MV-4-11 (cell line): ENCODE results near the gene CAMP.
"Not testable (repeated sequence)": the region's sequence is repeated elsewhere in the genome, so short reads cannot be mapped to it uniquely, and the experiment has no call there.

Experiments used
- DNase-seq: peaks from one replicate; lab custom pipeline; 2025; lab: John Stamatoyannopoulos, UW

Gene CAMP

DNA sequence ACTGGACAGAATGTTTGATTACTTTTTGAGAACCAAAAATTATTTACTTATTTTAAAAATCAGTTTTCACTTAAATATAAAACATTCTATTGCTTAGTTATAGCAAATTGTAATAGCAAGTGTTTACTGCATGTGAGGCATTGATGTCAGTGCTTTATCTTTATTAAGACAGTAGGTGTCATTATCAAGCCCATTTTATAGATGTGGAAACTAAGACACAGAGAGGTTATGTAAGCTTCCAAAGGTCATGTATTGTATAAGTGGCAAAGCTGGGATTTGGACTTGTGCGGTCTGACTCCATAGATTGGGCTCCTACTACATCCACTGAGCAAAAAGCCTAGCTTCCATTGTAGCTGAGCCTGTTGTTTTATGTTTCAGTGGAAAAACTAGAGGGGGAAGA lies 35.2 kb downstream of the CAMP start:
- DNase-seq = no peak

DNA sequence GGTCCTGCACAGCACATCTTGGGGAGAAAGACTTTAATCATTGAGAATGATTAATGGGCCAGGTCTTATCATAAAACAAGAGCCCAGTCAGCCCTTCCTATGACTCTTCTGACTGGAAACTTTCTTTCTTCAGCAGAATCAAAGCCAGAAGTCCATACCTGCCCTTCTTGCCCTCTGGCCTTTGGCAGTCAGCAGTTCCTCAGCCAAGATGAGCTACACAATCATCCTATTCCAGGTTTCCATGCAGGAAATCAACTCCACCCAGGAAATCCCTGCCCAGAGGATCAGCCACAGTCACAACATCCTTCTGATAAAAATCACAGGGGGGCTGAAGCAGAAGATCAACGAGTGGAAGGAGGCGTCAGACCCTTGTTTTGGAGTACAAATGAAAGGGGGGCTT lies 44.5 kb downstream of the CAMP start:
- DNase-seq = no peak

DNA sequence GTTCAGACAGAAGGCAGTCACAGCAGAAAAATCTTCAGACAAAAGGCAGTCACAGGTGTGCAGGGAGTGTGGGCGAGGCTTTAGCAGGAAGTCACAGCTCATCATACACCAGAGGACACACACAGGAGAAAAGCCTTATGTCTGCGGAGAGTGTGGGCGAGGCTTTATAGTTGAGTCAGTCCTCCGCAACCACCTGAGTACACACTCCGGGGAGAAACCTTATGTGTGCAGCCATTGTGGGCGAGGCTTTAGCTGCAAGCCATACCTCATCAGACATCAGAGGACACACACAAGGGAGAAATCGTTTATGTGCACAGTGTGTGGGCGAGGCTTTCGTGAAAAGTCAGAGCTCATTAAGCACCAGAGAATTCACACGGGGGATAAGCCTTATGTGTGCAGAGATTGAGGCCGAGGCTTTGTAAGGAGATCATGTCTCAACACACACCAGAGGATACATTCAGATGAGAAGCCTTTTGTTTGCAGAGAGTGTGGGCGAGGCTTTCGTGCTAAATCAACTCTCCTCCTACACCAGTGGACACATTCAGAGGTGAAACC lies 45.2 kb downstream of the CAMP start:
- no peak for DNase-seq

DNA sequence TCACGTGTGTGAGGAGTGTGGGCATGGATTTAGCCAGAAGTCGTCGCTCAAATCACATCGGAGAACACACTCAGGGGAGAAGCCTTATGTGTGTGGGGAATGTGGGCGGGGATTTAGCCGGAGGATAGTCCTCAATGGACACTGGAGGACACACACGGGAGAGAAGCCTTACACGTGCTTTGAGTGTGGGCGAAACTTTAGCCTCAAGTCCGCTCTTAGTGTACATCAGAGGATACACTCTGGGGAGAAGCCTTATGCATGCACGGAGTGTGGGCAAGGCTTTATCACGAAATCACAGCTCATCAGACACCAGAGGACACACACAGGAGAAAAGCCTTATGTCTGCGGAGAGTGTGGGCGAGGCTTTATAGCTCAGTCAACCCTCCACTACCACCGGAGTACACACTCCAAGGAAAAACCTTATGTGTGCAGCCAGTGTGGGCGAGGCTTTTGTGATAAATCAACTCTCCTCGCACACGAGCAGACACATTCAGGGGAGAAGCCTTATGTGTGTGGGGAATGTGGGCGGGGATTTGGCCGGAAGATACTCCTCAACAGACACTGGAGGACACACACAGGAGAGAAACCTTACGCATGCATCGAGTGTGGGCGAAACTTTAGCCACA lies 45.8 kb downstream of the CAMP start:
- no peak for DNase-seq

DNA sequence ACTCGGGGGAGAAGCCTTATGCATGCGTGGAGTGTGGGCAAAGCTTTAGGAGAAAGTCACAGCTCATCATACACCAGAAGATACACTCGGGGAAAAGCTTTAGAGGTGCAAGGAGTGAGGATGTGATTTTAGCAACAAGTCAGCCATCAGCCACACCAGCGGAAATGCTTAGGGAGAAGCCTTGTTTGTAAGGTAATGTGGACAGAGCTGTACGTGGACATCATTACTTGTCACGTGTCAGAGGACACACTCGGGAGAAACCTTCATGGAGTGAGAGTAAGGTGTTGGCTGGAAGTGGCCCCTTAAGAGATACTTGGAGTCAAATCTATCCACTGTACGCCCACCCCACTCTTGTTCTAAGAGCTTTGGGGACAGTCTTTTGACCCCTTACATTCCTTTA lies 46.3 kb downstream of the CAMP start:
- DNase-seq = no peak

DNA sequence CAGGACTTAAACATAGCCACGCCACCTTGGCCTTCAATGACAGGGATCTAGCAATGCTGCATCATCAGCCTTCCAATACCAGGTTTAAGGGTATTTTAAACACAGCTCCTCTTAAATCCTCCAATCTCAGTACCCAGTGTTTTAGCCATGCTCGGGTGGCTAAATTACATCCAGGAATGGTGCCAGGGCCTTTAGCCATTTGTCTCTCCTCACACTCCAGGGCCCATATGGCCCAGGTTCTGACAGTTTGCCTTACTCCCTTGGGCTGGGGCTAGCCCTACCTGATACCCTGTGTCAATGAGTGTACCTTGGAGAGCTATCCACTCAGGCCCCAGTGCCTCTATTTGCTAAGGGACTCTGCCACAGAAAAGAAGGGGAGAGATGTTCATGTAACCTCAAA lies 47.0 kb downstream of the CAMP start:
- DNase-seq = no peak

DNA sequence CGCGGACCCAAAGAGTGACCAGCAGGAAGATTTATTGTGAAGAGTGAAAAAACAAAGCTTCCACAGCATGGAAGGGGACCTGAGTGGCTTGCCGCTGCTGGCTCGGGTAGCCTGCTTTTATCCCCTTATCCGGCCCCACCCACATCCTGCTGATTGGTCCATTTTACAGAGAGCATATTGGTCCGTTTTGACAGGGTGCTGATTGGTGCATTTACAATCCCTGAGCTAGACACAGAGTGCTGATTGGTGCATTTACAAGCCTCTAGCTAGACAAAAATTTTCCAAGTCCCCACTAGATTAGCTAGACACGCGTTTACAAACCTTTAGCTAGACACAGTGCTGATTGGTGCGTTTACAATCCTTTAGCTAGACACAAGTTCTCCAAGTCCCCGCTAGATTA lies 47.9 kb downstream of the CAMP start:
- DNase-seq = not testable (repeated sequence)

DNA sequence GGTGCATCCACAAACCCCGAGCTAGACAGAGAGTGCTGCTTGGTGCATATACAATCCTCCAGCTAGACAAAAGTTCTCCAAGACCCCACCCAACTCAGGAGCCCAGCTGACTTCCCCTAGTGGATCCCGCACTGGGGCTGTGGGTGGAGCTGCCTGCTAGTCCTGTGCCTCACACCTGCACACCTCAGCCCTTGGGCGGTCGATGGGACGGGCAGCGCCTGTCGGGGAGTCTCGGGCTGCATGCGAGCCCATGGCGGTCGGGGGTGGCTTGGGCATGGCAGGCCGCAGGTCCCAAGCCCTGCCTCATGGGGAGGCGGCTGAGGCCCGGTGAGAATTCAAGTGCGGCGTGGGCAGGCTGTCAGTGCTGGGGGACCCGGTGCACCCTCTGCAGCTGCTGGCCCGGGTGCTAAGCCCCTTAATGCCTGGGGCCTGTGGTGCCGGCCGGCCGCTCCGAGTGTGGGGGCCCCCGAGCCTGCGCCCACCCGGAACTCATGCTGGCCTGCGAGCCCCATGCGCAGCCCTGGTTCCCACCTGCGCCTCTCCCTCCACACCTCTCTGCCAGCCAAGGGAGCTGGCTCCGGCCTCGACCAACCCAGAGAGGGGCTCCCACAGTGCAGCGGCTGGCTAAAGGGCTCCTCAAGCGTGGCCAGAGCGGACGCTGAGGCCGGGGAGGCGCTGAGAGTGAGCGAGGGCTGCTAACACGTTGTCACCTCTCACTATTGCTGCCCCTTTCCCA lies 48.6 kb downstream of the CAMP start:
- no peak for DNase-seq

DNA sequence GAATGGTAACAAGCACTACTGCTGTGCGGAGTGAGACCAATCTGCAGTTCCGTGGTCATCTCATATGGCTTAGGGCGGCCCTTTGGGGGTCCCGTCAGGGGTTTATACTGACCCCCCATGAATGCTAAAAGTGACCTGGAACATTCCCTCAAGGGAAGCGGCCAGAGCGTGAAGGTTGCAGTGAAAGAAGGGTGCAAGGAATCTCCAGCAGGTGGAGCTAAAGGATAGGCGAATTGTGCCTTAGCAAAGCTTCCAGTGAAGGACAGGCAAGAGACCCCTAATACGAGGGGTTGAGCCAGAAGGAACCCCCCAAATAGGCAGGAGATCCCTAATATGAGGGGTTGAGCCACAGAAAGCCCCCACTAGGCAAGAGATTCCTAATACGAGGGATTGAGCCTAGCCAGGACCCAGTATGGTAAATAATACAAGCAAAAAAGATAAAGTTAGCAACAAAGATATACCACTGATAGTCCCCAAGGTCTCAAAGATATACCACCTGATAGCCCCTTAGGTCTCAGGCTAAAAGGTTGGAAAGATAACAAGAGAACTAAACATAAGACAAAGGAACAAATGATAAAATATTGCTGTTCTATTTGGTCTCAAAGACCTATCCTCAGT lies 50.4 kb downstream of the CAMP start:
- DNase-seq = peak; percentile 53

DNA sequence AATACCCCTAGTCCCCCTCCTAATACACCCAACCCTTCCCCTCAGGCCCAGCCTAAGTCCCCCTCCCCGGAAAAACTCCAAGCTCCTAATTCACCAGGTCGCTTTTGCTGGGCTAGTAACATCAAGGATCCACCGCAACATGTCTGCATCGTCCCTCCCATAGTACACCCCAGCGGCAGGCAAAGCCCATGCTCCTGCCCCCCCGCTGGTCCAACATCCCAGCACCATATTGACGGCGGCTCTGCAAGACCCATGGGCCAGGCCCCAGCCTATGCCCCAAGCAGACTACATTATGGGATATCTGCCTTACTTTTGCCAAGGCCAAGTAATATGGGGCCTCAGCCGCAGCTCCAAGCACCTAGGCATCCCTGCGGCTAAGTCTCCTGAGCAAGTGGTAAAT lies 51.2 kb downstream of the CAMP start:
- DNase-seq = no peak
